ENCODE measurements around the gene DOK4. TPM values are rescaled to one million over a fixed set of nuclear protein-coding genes. Genes with fewer than 3 reads are reported as not detected.

Gene DOK4
- total RNA-seq, 1 experiment from 2014 or later: 14.4 TPM

DNA sequence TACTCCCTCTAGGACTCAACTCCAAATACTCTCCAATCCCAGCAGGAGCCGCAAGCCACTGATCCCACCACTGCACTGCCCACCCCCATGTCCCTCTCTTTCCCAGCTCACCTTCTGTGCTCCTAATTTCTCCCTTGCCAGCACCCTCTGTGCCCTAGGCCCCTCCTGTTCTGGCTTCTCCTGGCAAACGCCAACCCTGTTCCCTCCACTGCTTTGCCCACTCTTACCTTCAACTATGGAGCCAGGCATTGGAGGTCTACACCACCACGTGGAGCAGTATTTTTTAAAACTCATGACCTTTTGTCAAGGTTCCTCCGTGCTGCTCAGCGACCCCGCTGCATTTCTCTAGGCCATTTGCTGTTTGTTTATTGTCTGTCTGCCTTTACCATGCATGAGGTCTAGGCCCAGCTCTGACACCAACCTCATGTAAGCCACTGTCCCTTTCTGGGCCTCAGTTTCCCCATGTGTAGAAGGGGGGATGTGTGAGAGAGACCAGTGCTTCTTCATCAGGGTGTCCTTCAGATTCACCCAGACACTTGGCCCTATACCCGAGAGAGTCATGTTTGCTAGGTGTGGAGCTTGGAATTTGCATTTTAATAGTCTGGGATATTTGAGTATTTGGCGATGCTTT is 45.5 kb upstream of the DOK4 start:
- H3K27ac ChIP-seq (ENCODE audit: low read depth, low read length): no peak overlapping the region
- H3K79me2 ChIP-seq (ENCODE audit: insufficient read depth, low read length): peaks cover 21% of the 10 kb centered on the region; the same call in 1 of the 2 replicates
- H3K27me3 ChIP-seq (ENCODE audit: insufficient read depth, low read length): no peaks in the 10 kb centered on the region
- no peak overlapping the region for H3K4me3 ChIP-seq (replicated peaks in 1 of 2; ENCODE audit: low read depth in 1 of 2, low read length in 2 of 2)
- BruUV-seq (replicated peaks): no TSS peak
- H3K4me1 ChIP-seq (ENCODE audit: control insufficient read depth in 1 of 2, insufficient read depth in 2 of 2, low read length in 2 of 2): peaks cover 20 to 59% of the 10 kb centered on the region in 2 experiments
- H3K36me3 ChIP-seq (ENCODE audit: control insufficient read depth in 1 of 2, insufficient read depth in 2 of 2, low read length in 2 of 2): peaks cover 0 to 4% of the 10 kb centered on the region in 2 experiments; a peak in 1 of 4 replicates
- RAD21 ChIA-PET (ENCODE audit: low non-redundant PET in 1 of 2, low total read pairs in 2 of 2, uncharacterized antibody in 2 of 2, unreplicated experiment in 2 of 2): no interaction called here
- DNase-seq (ENCODE audit: low read depth, low spot score) (no peak), ATAC-seq (no peak)
- CTCF ChIA-PET: no interaction called here
- H2AFZ ChIP-seq (ENCODE audit: low read depth, low read length, poor library complexity, severe bottlenecking): no peak overlapping the region
- no peak overlapping the region for H3K9ac ChIP-seq (ENCODE audit: low read length)
- TF ChIP-seq CBX3 (IDR thresholded peaks at IDR 0.05; ENCODE audit: low read depth): no peak
- TF ChIP-seq, protein P1, sequence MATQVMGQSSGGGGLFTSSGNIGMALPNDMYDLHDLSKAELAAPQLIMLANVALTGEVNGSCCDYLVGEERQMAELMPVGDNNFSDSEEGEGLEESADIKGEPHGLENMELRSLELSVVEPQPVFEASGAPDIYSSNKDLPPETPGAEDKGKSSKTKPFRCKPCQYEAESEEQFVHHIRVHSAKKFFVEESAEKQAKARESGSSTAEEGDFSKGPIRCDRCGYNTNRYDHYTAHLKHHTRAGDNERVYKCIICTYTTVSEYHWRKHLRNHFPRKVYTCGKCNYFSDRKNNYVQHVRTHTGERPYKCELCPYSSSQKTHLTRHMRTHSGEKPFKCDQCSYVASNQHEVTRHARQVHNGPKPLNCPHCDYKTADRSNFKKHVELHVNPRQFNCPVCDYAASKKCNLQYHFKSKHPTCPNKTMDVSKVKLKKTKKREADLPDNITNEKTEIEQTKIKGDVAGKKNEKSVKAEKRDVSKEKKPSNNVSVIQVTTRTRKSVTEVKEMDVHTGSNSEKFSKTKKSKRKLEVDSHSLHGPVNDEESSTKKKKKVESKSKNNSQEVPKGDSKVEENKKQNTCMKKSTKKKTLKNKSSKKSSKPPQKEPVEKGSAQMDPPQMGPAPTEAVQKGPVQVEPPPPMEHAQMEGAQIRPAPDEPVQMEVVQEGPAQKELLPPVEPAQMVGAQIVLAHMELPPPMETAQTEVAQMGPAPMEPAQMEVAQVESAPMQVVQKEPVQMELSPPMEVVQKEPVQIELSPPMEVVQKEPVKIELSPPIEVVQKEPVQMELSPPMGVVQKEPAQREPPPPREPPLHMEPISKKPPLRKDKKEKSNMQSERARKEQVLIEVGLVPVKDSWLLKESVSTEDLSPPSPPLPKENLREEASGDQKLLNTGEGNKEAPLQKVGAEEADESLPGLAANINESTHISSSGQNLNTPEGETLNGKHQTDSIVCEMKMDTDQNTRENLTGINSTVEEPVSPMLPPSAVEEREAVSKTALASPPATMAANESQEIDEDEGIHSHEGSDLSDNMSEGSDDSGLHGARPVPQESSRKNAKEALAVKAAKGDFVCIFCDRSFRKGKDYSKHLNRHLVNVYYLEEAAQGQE (IDR thresholded peaks at IDR 0.05; ENCODE audit: low read depth): no peak
- no peak for TF ChIP-seq TCF7L2 (IDR thresholded peaks at IDR 0.05; ENCODE audit: borderline replicate concordance, extremely low read depth, insufficient read depth, insufficient read length)
- TF ChIP-seq, protein P2, sequence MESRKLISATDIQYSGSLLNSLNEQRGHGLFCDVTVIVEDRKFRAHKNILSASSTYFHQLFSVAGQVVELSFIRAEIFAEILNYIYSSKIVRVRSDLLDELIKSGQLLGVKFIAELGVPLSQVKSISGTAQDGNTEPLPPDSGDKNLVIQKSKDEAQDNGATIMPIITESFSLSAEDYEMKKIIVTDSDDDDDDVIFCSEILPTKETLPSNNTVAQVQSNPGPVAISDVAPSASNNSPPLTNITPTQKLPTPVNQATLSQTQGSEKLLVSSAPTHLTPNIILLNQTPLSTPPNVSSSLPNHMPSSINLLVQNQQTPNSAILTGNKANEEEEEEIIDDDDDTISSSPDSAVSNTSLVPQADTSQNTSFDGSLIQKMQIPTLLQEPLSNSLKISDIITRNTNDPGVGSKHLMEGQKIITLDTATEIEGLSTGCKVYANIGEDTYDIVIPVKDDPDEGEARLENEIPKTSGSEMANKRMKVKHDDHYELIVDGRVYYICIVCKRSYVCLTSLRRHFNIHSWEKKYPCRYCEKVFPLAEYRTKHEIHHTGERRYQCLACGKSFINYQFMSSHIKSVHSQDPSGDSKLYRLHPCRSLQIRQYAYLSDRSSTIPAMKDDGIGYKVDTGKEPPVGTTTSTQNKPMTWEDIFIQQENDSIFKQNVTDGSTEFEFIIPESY (IDR thresholded peaks at IDR 0.05; ENCODE audit: extremely low read depth, insufficient replicate concordance, low read length): no peak
- TF ChIP-seq ELF1 (IDR thresholded peaks at IDR 0.05; ENCODE audit: borderline replicate concordance, low read depth): no peak
- no peak for TF ChIP-seq ZFX (IDR thresholded peaks at IDR 0.05)
- no peak for TF ChIP-seq SIN3A (IDR thresholded peaks at IDR 0.05; ENCODE audit: low read depth)
- no peak for TF ChIP-seq POLR2A (IDR thresholded peaks at IDR 0.05; ENCODE audit: borderline replicate concordance, extremely low read depth, insufficient read depth, insufficient read length)
- TF ChIP-seq EZH2 (IDR thresholded peaks at IDR 0.05): no peak
- TF ChIP-seq CEBPB (IDR thresholded peaks at IDR 0.05; ENCODE audit: low read depth): no peak
- TF ChIP-seq EGR1 (IDR thresholded peaks at IDR 0.05; ENCODE audit: low read depth): no peak
- no peak for TF ChIP-seq JUND (IDR thresholded peaks at IDR 0.05)
- TF ChIP-seq FOSL1 (IDR thresholded peaks at IDR 0.05; ENCODE audit: low read depth): no peak
- TF ChIP-seq, protein P3, sequence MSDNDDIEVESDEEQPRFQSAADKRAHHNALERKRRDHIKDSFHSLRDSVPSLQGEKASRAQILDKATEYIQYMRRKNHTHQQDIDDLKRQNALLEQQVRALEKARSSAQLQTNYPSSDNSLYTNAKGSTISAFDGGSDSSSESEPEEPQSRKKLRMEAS (IDR thresholded peaks at IDR 0.05): no peak
- no peak for TF ChIP-seq RAD21 (IDR thresholded peaks at IDR 0.05; ENCODE audit: low read depth)
- TF ChIP-seq, protein P4, sequence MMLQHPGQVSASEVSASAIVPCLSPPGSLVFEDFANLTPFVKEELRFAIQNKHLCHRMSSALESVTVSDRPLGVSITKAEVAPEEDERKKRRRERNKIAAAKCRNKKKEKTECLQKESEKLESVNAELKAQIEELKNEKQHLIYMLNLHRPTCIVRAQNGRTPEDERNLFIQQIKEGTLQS (IDR thresholded peaks at IDR 0.05): no peak
- no peak for TF ChIP-seq YY1 (IDR thresholded peaks at IDR 0.05; ENCODE audit: extremely low read depth, insufficient replicate concordance, low read depth, low read length)
- intact Hi-C loops (cut with micrococcal nuclease): no loop called here
- no peaks in the 10 kb centered on the region for H3K9me3 ChIP-seq (ENCODE audit: control insufficient read depth in 1 of 2, insufficient read depth in 1 of 2, low read depth in 1 of 2, low read length in 2 of 2)
- no peaks in the 10 kb centered on the region for H4K20me1 ChIP-seq (ENCODE audit: insufficient read depth)
- H3K9me2 ChIP-seq (ENCODE audit: insufficient read depth): no peaks in the 10 kb centered on the region
- no peak overlapping the region for H3K4me2 ChIP-seq (ENCODE audit: low read length)
- POLR2A ChIA-PET: no interaction called here
